ENCODE data around the gene ATG9B.
"Not testable (repeated sequence)": the region's sequence is repeated elsewhere in the genome, so short reads cannot be mapped to it uniquely, and the experiment has no call there.

ATG9B gene

DNA sequence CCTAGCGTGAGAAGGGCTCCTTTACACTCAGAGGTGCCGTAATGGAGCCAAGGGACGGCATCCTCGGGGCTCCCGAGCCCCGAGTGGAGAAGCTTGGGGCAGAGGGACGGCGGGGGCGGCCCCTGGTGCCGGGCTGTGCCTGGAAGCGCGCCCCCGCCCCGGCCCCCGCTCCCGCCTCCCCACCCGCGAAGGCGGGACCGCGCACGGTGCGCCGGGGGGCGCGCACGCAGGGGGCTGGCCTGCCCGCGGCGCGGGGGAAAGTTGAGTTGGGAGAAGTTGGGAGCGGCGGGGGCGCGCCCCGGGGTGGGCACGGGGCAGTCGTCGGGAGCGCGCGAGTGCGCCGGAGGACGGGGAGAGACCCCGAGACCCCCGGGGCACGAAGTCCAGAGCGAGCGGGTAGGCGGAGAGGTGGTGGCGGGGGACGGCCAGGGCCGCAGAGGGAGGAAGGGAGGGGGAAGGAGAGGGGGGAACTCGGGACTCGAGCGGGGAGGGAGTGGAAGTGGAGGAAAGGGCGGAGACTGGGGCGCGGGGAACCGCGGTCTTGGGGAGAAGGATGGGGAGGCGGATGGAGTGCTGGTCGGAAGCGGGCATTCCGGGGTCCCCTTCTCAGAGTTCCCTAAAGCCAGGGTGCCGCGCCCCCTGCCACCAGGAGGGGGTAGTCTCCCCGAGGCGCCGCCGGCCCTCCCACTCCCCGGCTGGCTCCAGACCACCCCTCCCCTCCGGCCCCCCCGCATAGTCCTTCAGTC lies 35.2 kb upstream of the ATG9B start, which contains the start of gene SLC4A2:
Gene SLC4A2 (plus strand): TSS at position 223 of the 746 bp plus-strand sequence. CDS start 2,399 bp downstream, outside the sequence.
- DNase-seq (ENCODE audit: extremely low read depth in 1 of 2, low read depth in 1 of 2): peak in 1 of 2 donors; percentile 69

DNA sequence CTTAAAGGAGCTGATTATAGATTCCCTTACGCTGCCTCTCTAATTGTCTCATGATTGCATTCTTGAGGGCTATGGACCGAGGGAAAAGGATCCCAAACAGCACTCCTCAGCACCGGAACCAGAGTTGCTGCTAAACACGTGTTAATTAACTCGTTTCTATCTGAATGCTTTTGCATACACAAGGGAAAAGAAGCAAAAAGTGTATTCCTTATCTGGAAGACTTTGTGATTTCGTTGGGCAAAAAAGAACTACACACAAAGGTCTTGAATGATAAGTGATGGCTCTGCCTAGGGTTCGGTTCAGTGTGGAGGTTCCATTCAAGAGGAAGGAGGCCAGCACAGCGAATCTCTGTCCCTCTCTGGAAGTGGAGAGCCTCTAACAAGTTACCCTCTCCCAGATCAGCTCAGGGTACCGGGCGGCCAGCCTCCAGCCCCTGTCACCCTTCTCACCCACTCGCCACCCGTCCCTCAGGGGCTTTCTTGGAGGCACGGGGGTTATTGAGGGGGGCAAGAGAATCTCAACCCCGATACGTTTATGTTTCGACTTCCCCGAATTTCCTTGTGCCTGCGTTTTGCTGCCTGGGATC lies 34.6 kb upstream of the ATG9B start:
- DNase-seq (ENCODE audit: extremely low read depth in 1 of 2, low read depth in 1 of 2): no peak

DNA sequence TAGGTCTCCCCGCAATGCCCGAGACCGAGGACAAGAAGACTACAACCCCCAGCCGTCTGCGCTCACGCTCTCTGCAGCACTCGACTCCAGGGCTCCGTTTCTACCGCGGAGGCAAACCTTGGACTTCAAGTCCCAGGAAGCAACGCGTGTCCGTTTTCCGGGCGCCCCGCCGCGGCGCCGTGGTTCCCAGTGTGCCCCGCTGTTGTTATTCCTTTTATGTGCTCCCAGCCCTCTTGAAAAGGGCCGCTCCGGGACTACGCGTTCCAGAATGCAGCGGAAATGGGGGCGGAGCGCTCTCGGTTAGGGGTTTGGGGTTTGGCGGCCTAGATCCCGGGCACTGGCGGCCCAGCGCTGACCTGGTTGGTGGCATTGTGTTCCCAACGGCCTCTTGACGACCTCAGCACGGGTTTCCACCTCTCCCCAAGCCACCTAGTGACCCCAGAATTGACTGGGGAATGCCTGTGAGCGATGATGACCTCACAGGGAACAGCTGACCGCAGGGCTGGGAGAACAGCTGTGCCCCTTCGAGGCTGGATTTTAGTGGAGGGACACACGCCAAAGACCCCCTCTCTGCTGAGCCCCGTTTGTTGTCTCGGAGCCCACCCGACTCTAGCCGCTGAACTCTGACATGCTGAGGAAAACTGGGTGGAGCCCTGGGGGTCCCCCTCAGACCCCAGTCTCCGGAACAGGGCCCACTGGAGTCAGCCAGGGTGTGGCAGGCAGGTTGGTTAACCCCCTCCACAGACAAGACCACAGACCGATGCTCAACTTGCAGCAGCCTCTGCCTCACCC lies 33.9 kb upstream of the ATG9B start:
- peak; percentile 93 to 96 for DNase-seq (ENCODE audit: extremely low read depth in 1 of 2, low read depth in 1 of 2)

DNA sequence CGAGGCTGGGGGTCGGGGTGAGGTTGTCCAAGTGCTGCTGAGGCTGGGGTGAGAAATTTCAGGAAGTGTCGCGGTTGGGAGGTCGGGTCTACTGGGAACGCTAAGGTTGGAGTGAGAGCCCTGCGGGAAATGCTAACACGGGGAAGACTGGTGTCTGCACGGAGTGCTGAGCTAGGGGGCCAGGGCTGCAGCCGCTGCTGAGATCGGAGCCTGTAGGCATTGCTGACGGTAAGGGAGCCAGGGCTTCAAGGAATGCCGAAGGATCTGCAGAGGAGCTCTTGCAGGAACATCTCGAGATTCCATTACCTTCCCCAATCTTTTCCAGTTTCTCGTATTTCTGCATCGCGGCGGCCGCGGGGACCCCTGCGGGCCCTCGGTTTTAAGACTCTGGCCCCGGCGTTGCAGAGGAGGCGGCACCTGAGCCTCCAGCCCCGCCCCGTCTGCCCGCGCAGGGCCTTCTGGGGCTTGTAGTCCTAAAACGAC lies 33.3 kb upstream of the ATG9B start, which contains the start of gene CDK5:
Gene CDK5 (minus strand): TSS at position 392 of the 483 bp plus-strand sequence. CDS start 49 bp downstream, at position 343.
- no peak for DNase-seq (ENCODE audit: extremely low read depth in 1 of 2, low read depth in 1 of 2)

DNA sequence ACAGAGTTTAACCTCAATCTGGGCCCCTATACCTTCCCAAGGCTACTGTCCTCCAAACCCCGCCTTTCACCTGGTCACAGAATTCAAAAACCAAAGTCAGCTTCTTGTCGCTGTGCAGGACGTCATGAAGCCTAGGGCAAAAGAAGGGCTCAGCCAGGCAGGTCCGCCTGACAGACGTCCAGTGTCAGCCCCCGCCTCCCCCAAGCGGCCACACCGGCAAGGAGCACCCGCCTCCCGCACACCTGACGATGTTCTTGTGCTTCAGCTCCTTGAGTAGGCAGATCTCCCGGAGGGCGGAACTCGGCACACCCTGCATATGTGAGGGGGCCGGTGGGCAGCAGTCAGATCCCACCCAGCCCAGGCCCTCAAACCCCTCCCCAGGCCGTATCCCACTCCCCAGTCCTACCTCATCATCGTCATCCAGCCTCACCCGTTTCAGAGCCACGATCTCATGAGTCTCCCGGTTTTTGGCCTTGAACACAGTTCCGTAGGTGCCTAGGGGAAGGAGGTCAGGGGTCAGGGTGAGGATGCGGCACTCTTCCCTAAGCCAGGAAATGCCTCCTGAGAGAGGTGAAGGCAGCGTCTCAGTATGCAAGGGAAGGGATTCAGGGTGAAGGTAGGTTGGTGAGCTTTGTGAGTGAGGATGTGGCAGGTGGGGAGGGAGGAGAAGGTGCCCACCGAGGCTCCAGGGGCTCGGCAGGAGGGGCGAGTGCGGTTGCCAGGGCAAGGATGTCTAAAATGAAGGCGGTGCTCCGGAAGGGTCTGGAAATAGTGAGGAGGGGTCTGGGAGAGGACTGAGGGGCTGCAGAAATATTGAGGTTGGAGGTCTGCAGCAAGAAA lies 32.6 kb upstream of the ATG9B start:
- DNase-seq (ENCODE audit: extremely low read depth in 1 of 2, low read depth in 1 of 2): no peak

DNA sequence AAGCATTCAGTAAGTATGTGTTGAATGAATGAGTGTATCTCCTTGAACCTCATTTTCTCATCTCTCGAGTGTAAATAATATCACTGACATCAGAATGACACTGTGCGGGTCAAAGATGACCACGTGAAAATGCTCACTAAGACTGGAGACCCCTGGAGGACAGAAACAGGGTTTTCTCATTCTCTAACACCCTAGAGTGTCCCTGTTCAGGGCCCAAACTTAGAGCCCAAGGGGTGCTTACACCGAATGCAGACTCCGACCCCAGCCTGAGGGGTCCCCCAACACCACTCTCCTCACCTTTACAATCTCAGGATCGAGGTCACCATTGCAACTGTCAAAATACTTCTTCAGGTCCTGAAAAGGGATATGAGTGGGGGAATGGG lies 32.0 kb upstream of the ATG9B start:
- DNase-seq (ENCODE audit: extremely low read depth in 1 of 2, low read depth in 1 of 2): no peak

DNA sequence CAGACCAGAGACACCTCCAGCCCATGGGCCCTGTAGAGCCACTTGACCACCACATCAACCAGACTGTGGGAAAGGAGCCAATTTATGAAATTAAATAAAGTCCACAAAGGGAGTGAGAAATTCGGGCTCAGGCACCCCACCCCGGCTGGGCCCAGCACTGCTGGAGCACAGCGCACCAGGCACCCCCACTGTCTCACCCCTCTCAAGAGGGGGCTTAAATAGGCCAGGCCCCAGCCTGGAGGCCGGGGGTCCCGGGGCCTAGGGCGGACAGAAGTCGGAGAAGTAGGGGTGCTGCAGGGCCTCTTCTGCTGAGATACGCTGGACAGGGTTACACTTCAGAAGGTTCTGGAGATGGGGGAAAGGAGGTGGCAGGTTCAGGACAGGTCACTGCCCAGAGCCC lies 29.5 kb upstream of the ATG9B start:
- no peak for DNase-seq (ENCODE audit: extremely low read depth in 1 of 2, low read depth in 1 of 2)

DNA sequence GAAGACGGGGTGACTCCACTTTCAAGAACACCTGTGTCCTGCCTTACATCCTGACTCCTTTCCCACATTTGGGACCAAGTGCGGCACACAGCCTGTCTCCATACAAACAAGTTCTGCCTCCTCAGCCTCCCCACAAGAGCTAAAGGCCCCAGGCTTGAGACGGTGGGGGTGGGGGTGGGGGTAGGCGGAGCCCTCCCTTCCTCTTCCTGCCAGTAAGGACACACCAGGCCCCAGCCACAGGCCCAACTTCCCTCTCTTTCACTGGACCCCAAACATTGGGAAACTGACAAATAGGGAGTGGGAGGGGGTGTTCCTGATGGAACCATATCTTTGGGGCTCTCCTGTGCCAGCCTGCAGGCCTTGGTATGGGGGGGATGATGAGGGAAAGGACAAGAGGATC lies 28.8 kb upstream of the ATG9B start:
- DNase-seq (ENCODE audit: extremely low read depth in 1 of 2, low read depth in 1 of 2): no peak

DNA sequence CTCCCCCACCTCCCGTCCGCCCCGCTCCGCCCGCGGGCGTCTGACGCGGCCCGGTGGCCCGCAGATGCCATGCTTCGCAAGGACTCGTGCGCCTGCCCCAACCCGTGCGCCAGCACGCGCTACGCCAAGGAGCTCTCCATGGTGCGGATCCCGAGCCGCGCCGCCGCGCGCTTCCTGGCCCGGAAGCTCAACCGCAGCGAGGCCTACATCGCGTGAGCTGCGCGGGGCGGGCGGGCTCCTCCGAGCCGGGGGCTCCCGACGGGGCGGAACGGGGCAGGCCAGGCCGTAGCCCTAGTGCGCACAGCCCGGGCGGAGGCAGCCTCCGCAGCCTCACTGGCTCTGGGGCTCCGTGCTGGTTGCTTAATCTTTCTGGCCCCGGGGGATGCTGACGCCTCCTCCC lies 26.8 kb upstream of the ATG9B start:
- DNase-seq (ENCODE audit: extremely low read depth in 1 of 2, low read depth in 1 of 2): peak in 1 of 2 donors; percentile 26

DNA sequence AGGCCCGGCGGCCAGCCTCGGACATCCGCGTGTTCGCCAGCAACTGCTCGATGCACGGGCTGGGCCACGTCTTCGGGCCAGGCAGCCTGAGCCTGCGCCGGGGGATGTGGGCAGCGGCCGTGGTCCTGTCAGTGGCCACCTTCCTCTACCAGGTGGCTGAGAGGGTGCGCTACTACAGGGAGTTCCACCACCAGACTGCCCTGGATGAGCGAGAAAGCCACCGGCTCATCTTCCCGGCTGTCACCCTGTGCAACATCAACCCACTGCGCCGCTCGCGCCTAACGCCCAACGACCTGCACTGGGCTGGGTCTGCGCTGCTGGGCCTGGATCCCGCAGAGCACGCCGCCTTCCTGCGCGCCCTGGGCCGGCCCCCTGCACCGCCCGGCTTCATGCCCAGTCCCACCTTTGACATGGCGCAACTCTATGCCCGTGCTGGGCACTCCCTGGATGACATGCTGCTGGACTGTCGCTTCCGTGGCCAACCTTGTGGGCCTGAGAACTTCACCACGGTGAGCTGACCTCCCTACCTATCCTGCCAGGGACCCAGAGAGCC lies 24.7 kb upstream of the ATG9B start:
- DNase-seq (ENCODE audit: extremely low read depth in 1 of 2, low read depth in 1 of 2): no peak

DNA sequence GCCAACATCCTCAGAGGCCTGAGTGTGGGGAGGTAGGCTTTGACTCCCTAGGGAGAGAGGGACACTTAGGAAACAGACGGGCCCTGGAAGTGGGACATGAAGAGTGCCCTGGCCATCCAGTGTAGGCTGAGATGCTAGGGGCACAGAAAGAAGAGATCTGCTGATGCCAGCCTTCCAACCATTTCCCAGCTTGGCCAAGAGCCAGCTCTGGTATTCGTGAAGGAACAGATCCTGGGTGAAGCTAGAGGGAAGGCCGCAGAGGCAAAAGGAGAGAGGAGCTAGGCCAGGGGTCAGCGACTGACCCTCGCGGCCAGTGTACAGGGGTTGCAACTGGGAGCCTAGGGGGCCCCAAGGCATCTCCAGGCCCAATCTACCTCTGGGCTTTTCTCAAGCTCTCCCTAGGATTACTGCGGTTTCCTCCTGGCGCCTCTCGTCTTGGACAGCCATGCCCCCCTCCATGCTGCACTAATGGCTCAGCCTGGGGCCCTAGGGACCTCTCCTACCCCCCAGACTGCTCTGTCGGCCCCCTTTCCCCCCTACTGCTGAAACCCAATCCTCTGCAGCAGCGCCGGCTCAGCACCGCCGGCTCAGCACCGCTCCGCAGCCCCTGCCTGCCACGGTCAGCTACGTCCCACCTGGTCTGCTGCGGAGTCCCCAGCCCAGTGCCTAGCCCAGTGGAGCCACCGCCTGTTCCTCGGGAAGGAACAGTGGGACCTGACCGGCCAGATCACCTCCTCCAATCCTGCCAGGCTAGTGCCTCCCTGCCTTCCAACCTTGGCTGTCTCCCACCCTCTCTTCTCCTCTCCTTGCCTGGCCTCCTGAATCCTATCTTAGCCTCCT lies 23.9 kb upstream of the ATG9B start, which contains the start of gene ASIC3:
Gene ASIC3 (plus strand): TSS at position 556 of the 840 bp plus-strand sequence. CDS start 355 bp downstream, outside the sequence.
- no peak for DNase-seq (ENCODE audit: extremely low read depth in 1 of 2, low read depth in 1 of 2)

DNA sequence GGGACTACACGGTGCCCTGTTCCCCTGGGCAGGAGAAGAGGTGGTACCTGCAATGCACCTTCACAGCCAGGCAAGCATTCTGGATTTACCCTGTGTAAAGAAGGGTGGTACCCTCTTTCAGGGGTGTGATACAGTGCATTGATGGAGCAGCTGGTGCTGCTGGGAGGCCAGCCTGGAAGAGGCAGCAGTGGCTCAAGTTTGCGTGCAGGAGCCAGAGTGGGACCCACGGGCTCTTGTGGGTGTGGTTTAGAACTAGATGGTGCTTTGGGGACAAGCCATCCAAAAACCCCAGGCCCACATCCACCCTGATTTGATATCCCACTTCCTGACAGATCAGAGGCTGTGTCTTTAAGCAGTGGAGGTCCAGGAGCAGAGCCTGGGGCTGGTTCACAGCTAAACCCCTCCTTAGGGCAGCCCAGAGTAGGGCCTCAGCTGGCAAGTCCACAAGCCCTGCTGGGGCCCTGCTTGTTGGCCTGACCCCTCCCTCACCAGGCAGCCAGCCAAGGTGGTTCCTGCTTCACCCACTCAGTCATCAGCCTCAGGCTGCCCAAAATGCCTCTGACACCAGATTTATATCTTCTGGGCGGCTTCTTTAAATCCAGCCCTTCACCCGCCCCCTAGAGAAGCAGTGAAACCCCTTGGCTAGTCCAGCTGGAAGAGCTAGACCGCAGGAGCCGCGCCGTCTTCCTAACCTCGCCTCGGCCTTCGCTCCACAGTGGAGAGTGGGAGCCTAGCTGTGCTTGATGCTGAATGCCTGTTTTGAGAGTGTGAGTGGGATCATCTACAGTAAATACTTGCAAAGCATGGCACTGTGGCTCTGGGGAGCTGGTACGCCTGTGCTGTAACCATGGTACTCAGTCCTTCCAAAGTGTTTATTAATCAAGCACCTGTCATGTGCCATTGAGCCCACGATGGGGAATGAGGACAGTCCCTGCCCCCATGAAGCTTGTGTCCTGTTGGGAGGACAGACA lies 22.6 kb upstream of the ATG9B start:
- no peak for DNase-seq (ENCODE audit: extremely low read depth in 1 of 2, low read depth in 1 of 2)

DNA sequence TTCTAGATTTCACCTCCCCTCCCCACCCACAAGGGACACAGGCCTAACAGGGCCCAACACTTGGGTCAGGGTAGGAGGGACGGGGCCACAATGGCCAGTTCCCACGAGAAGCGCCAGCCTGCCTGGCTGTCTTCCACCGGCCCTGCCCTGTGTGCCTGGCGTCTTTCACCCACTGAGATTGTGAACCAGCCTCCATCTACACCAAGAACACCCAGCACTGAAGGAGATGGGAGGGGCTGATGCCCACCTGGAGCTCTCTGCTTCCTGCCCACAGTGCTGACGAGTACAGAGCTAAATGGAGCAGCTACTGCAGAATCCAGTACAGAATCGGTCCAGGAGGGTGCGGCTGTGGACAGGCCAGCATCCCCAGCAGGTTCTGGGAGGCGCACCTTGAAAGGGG lies 21.7 kb upstream of the ATG9B start:
- no peak for DNase-seq (ENCODE audit: extremely low read depth in 1 of 2, low read depth in 1 of 2)

DNA sequence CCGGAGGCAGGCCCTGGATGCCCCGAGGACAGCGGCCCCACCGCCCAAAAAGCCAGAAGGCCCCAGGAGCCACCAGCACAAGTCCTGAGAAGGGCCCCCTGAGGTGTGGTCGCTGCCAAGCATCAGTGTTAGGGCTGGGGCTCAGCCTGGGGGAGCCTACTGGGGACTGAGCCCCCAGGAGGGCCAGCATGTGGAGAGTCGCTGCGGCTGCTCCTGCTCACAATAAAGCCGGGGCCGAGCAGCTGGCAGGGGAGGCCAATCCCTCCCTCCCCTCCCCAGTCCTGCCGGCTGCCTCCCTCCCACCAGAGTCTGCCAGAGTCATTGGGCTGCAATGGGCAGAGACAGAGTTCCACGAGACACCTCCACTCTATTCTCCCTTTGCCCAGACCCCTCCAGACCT lies 21.0 kb upstream of the ATG9B start:
- DNase-seq (ENCODE audit: extremely low read depth in 1 of 2, low read depth in 1 of 2): no peak

DNA sequence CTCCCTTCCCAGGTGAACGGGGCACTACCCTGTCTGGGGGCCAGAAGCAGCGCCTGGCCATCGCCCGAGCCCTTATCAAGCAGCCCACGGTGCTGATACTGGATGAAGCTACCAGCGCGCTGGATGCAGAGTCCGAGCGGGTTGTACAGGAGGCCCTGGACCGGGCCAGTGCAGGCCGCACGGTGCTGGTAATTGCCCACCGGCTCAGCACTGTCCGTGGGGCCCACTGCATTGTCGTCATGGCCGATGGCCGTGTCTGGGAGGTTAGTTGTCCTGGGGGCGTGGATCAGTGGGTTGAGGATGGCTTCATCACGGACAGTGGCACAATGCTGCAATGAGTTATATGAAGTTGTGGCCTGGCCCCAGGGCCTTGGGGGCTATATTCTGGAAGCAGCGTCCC lies 19.7 kb upstream of the ATG9B start:
- DNase-seq (ENCODE audit: extremely low read depth in 1 of 2, low read depth in 1 of 2): no peak

DNA sequence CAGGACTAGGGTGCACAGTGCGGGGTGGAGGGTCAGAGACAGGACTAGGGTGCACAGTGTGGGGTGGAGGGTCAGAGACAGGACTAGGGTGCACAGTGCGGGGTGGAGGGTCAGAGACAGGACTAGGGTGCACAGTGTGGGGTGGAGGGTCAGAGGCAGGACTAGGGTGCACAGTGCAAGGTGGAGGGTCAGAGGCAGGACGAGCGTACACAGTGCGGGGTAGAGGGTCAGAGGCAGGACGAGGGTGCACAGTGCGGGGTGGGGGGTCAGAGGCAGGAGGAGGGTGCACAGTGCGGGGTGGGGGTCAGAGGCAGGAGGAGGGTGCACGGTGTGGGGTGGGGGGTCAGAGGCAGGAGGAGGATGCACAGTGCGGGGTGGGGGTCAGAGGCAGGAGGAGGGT lies 19.2 kb upstream of the ATG9B start:
- DNase-seq (ENCODE audit: extremely low read depth in 1 of 2, low read depth in 1 of 2): not testable (repeated sequence)

DNA sequence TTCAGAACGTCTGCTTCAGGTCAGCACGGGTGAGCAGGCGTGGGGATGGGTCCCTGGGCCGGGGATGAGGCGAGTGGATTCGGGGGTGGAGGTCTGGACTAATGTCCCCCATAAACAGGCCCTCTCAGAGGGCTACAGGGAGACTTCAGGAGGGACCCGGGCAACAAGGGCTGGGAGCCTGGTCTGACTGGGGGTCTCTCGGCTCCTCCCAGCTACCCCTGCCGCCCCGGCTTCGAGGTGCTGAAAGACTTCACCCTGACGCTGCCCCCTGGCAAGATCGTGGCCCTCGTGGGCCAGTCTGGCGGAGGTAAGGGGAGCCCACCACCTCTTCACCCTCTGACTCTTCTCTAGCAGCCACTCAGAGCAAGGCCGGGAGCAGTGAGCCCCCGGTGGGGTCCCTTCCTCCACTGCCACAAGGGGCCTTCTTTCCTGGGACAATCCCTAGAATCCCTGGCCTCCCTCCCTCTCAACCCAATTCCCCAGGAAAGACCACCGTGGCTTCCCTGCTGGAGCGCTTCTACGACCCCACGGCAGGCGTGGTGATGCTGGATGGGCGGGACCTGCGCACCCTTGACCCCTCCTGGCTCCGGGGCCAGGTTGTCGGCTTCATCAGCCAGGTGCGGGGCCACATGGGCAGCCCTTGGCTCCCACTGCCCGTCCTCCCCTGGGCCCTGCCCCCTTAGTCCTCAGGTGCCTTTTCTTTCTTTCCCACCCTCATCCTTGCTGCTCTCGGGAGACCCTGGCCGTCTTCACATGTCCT lies 16.5 kb upstream of the ATG9B start:
- no peak for DNase-seq (ENCODE audit: extremely low read depth in 1 of 2, low read depth in 1 of 2)
